ES-I3 (cell line): ENCODE data around the gene ULK2.
"Not testable (repeated sequence)": the region's sequence is repeated elsewhere in the genome, so short reads cannot be mapped to it uniquely, and the experiment has no call there.

Experiments used
- H3K36me3 ChIP-seq: 2 replicates; pipeline ENCODE4 v1.6.1; 2013; ENCODE audit warnings: mild to moderate bottlenecking, low read length, control low read depth, moderate library complexity; ENCODE audit not compliant: insufficient read depth
- H3K4me1 ChIP-seq: 2 replicates; pipeline ENCODE4 v1.6.1; 2013; ENCODE audit warnings: mild to moderate bottlenecking, control low read depth, low read length; ENCODE audit not compliant: insufficient read depth
- H3K9ac ChIP-seq: 2 replicates; pipeline ENCODE4 v1.6.1; 2013; ENCODE audit warnings: low read depth, mild to moderate bottlenecking, low read length, moderate library complexity
- H3K9me3 ChIP-seq: 2 replicates; pipeline ENCODE4 v1.6.1; 2013; ENCODE audit warnings: mild to moderate bottlenecking, low read length, moderate library complexity; ENCODE audit not compliant: control insufficient read depth, insufficient read depth

Gene ULK2

DNA sequence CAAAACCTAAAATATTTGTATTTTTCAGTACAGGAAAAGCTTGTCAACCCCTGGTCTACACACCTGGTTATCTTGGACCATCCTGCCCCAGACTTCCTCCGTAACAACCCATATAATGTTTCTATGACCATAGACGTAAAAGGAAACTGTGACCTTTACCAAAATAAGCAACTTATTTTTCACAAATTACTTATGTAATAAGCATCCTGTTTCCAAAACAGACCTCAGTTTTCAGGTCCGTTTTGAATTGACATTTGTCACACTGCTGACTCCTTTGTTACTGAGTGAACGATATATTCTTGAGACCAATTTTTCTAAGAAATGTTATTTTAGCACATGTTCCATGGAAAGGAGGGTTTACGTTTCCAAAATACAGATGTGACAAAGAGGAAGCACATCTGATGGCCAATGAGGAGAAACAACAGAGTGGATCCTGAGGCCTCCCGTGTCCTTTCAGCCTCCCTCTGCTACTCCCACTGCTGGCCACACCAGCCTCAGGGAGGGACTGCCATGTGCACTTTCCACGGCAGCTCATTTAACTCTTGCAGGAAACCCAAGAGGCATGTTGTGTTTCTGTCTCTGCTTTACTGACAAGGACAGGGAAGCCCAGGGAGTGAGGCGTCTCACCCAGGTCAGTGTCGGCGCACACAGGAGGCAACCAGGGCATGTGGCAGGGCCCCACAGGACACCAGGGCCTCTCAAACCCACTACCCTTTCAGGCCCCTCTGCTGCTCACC is 99.5 kb downstream of the ULK2 start:
- H3K36me3 ChIP-seq: 0 out of 2 replicates have a peak, but pooled peaks cover 5% of the 10 kb centered on the region
- H3K9ac ChIP-seq: no peak overlapping the region
- H3K4me1 ChIP-seq: no peaks in the 10 kb centered on the region
- H3K9me3 ChIP-seq: no peaks in the 10 kb centered on the region

DNA sequence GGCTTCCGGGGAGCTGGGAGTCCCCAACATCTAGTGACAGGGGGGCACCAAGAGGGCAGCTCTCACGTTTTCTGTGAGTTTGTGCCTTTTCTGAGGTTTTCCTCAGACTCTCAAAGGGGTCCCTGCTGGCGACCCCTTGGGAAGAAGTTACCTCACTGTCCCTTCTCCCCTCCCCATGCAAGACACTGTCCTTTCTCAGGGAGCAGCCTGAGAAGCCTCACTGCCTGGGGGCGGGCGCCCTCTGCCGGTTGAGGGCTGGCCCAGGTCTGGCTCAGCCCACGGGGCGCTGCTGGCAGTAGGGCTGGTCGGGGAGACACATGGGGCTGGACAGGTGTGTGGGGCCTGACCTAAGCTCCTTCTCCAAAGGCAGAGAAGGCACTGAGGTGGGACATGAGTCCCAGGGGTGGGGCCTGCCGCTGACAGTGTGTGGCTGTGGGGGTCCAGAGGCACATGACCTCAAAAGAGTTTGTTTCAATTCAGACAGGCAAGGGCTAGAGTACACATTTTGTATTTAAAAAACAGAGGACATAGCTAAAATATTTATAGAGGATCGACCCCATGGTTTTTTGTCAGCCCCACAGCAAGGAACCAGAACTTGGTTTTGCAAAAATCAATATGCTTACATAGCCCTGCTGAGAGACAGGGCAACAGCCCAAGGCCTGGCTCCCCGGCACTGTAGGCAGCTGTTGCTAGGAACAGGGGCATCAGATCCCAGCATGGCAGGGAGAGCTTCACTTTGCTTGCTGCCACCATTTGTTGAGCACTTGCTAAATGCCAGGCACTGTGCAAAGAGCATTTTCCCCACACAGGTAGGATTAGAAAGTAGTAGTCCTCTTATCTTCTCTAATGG is 101.1 kb downstream of the ULK2 start:
- Histone ChIP-seq H3K9me3 (no peaks in the 10 kb centered on the region), H3K9ac (no peak overlapping the region), H3K4me1 (no peaks in the 10 kb centered on the region), H3K36me3 (0 out of 2 replicates have a peak, but pooled peaks cover 3% of the 10 kb centered on the region)

DNA sequence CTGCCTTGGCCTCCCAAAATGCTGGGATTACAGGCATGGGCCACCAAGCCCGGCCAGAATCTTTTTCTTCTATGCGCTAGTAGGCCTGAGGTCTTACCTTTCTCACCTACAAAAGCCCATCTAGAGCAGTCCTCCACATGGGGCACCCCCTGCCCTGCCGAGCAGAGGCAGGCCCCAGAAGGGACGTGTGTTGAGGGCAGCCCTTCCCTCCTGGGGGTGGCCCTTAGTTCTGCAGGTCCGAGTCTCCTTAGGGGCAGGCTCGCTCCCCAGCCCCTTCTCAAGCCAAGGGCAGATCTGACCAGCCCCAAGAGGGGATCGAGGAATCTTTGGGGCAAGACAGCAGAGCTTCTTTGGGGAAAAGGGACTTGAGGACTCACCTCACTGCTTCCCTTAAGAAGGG is 101.7 kb downstream of the ULK2 start:
- Histone ChIP-seq H3K36me3 (no peaks in the 10 kb centered on the region), H3K4me1 (no peaks in the 10 kb centered on the region), H3K9ac (no peak overlapping the region)

DNA sequence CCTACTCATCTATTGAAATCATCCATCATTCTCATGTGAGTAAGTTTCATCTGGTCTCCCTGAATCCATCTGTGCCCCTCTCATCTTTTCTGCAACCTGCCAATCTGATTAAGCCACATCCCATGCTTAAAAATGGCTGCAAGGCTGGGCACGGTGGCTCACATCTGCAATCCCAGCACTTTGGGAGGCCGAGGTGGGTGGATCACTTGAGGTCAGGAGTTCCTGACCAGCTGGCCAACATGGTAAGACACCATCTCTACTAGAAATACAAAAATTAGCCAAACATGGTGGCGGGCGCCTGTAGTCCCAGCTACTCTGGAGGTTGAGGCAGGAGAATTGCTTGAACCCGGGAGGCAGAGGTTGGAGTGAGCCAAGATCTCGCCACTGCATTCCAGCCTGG is 103.7 kb downstream of the ULK2 start:
- not testable (repeated sequence) for H3K36me3 ChIP-seq, H3K4me1 ChIP-seq, H3K9ac ChIP-seq, H3K9me3 ChIP-seq

More for the DNA sequence above, 101.7 kb downstream of the ULK2 start:
- no peaks in the 10 kb centered on the region for H3K9me3 ChIP-seq

DNA sequence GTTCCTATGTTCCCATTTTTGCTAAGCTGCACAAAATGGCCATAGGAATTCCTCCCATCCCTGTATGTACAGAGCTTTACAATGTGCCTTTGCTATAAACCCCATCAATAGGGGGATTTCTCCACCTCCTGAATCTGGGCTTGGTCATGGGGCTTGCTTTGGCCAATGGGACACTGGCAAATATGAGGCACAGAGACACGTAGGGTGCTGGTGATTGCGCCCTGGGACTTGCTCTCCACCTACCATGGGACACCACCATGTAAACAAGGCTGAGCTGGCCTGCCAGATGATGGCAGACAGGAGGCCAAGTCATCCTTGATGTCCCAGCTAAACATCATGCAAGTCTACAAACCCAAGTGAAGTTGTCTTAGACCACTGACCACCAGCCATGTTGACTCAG is 104.3 kb downstream of the ULK2 start:
- Histone ChIP-seq H3K9me3 (no peaks in the 10 kb centered on the region), H3K36me3 (no peaks in the 10 kb centered on the region), H3K9ac (no peak overlapping the region), H3K4me1 (no peaks in the 10 kb centered on the region)

DNA sequence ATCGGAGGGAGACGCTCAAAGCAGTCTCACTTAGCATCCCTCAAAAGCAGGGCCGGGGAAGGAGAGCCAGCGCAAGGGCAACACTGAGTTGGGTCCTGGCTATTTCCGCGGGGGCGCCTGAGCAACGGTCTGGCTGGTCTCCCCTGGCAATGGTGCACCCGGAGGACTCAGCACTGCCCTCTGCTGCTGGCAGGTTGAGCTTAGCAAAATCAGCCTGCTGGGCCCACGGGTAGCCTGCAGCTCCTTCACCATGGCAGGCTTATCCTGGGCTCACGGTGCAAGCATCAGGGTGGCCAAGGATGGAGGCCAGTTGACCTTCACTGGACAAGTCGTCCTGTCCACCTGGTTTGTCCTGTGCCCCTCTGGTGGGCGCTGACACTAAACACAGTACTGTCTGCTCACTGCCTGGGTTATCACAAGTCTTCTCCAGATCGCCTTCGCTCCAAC is 105.2 kb downstream of the ULK2 start:
- Histone ChIP-seq H3K36me3 (no peaks in the 10 kb centered on the region), H3K9ac (no peak overlapping the region), H3K9me3 (no peaks in the 10 kb centered on the region), H3K4me1 (no peaks in the 10 kb centered on the region)

DNA sequence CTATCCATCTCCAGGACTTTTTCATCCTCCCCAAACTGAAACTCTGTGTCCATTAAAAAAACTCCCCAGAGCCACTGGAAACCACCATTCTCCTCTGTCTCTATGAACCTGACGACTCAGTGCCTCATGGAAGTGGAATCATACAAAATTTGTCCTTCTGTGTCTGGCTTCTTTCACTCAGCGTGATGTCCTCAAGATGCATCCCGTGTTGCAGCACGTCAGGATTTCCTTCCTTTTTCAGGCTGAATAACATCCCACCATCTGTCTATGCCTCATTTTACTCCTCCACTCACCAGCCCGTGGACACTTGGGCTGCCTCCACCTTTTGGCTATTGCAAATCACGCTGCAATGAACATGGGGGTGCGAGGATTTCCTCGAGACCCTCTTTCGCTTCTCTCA is 107.0 kb downstream of the ULK2 start:
- H3K4me1 ChIP-seq: no peaks in the 10 kb centered on the region
- no peaks in the 10 kb centered on the region for H3K36me3 ChIP-seq
- no peaks in the 10 kb centered on the region for H3K9me3 ChIP-seq
- H3K9ac ChIP-seq: no peak overlapping the region

DNA sequence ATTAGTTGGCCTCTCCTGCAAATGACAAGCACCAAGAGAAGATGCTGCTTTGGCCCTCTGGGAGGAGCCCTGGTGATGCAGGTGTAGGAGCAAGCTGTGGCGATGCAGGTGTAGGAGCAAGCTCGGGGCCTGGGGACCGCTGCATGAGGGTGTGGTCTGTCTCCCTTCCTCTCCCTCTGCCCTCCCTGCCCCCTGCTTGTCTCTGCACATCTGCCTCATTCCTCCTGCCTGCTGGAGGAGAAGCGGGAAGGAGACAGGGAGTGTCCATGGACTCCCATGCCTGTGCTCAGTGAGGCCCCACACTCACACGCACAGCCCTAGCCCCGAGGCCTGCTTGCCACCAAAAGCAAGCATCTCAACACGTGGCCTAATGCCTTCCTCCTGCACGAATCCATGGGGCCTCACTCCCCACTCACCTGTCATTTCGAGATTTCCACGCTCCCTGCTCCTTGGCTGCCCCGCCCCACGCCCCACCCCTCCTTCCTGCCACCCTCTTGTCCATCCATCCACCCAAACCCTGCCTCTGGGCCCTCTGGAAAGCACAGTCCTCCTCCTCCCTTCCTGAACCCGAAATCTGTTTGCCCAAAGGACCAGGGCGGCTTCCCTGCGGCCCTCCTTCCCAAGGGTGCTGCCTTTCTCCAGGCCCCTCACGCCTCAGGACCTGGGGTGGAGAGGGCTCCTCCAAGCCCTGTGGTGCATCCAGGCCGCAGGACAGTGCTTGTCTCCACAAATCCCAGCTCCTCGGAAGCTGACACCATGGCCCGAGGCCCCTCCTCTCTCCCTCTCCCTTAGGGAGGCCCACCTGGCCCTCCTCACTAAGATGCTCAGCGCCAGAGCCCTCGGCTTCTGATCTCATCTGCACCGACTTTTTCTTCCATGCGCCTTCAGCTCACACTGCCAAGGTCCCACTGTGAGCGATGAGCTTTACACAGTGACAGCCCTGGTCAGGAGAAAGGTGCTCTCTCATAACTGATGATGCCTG is 107.9 kb downstream of the ULK2 start:
- Histone ChIP-seq H3K9ac (no peak overlapping the region), H3K4me1 (no peaks in the 10 kb centered on the region), H3K9me3 (no peaks in the 10 kb centered on the region), H3K36me3 (no peaks in the 10 kb centered on the region)

DNA sequence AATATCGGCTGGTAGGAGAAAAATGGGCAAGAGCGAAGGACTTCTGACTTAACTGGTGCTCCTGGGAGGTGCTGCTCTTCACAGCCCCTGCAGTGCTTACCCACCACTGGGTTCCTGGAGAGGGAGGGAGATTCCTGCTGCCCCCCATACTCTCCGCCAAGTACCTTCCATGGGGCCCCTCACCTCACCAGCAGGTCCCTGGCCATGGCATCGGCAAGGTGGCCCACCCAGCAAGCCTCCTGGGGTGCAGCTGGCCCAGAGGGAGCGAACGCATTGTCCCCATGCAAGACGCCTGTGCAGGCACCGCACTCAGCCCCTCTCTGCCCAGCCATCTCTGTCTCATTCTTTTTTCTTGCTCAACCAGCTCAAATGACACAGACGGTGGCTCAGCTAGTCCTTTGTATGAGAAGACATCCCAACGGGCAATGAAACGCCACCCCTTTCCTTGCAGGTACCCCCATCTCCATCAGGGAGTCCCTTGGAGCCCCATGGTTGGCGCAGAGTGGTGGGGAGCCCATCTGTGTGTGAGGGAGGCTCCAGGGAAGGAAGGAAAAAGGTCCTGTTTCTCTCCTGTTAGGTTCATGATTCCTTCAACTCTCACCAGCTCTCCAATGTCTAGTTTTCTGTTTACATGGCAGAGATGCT is 110.1 kb downstream of the ULK2 start:
- H3K36me3 ChIP-seq: no peaks in the 10 kb centered on the region
- peaks cover 8% of the 10 kb centered on the region for H3K4me1 ChIP-seq
- no peaks in the 10 kb centered on the region for H3K9me3 ChIP-seq
- no peak overlapping the region for H3K9ac ChIP-seq

DNA sequence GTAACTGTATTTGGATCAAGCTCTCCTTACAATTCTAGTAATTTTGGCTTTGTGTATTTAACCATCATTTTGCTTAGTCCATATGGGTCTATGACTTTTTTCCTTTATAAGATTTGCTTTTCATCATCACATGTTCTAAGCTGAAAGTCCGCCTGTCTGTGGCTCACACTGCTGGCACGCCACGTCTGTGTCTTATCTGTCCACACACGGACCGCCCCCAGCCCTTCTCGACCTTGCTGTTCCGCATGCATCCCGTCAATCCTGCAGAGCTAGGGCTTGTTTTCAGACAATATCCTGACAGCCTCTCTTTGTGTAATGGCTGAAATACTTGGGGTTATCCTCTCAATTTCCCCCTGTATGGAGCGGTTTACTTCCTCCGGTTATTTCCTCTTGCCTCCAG is 111.2 kb downstream of the ULK2 start:
- H3K4me1 ChIP-seq: peaks cover 11% of the 10 kb centered on the region
- H3K9ac ChIP-seq: no peak overlapping the region
- no peaks in the 10 kb centered on the region for H3K9me3 ChIP-seq
- H3K36me3 ChIP-seq: no peaks in the 10 kb centered on the region

DNA sequence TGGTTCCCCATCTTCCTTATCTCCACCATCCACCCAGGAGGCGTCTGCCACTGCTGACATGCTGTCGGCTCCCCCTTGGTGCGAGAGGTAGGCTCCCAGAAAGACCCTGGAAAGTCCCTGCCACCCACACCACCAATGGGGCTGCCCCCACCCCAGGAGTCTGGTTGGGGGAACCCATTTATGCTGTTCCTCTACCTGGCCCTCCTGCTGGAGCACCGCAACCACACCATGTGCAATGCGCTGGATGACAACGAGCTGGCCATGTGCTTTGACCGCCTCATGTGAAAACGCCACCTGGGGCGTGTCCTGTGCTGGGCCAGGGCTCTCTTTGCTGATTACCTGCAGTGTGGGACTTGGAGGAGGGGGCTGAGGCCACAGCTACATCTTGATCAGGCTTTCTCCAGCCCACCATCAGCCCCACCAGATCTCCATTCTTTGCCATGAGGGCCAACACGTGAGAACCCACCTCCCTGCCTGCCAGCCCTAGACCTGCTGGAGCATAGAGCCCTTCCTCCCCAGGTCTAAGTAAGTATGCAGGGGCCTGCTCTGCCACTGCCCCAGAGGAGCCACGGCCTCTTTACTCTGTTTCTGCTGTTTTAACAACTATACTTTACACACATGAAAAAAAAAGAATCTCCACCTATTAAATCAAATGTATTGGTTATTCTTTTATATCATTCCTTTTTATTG is 111.8 kb downstream of the ULK2 start:
- Histone ChIP-seq H3K36me3 (no peaks in the 10 kb centered on the region), H3K4me1 (peaks cover 11% of the 10 kb centered on the region), H3K9ac (no peak overlapping the region), H3K9me3 (no peaks in the 10 kb centered on the region)

DNA sequence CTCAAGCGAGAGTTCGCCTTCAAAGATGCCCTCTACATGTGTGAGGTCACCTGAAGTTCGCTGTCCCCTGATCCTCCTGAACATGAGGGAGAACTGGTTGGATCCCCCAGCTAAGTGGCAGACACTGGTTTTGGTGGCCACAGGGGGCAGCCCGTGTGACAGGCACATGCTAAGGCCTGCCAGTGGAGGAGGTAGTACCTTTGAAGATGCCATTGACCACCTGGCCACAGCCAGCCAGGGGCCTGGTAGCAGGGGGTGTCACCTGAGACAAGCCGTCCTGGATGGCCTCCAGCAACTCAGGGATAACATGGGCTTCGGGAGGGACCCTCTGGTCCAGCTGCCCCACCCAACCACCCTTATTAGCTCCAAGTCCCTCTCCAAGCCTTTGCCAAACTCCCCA is 112.3 kb downstream of the ULK2 start:
- no peak overlapping the region for H3K9ac ChIP-seq
- peaks cover 11% of the 10 kb centered on the region for H3K4me1 ChIP-seq
- no peaks in the 10 kb centered on the region for H3K36me3 ChIP-seq
- H3K9me3 ChIP-seq: no peaks in the 10 kb centered on the region

DNA sequence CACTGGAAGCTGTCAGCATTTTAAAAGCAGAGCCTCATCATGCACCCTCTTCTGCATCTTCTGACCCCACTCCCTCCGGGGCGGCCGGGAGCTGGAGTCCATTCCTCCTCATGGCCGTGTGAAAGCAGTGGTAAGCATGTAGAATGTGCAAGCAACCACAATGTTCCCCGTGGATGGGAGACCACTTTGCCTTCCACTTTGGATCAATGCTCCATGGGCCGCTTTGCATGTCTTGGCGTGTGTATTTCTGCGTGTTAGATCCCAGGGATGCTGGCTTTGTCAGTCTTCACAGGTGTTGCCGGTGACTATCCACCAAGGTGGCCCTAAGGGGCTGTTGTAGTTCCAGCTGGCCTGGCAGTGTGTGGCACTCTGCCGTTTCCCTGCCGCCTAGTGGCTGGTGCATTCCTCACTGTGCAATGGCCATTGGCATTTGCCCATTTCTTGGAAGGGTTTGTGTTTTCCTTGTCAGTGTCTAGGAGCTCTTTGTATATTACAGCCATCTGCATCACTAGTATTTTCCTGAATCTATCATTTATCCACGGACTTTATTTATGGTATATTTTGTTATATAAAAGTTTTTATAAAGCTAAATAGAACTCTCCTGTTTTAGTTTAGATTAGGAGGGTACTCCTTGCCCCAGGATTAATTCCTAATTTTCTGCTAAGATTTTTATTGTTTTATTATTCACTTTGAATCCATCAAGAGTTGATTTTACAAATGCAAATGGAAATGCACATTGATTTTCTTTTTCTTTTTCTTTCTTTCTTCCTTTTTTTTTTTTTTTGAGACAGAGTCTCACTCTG is 113.9 kb downstream of the ULK2 start:
- Histone ChIP-seq H3K9ac (no peak overlapping the region), H3K4me1 (peaks cover 11% of the 10 kb centered on the region), H3K9me3 (no peaks in the 10 kb centered on the region), H3K36me3 (no peaks in the 10 kb centered on the region)
